AG04449 (cell line): ENCODE results near the gene MRPL28.

Source experiments
- CTCF ChIA-PET: fragments of 350-600 bp; formaldehyde crosslinking; extraction: SDS; loops from one replicate; lab custom pipeline; 2021; ENCODE audit warnings: antibody characterized with exemption; lab: Yijun Ruan, JAX
- POLR2A ChIA-PET: fragments of 400-600, 350-600 bp; formaldehyde crosslinking; extraction: SDS; loops from one replicate; lab custom pipeline; 2020; ENCODE audit warnings: antibody characterized with exemption, inconsistent platforms; lab: Yijun Ruan, JAX
- DNase-seq: peaks from one replicate; pipeline ENCODE4 v3.0.0-alpha.2; 2010; ENCODE audit warnings: low read depth, low spot score
- H3K4me3 ChIP-seq: 2 replicates; pipeline ENCODE4 v1.5.1; 2011; ENCODE audit warnings: low read depth, mild to moderate bottlenecking, control low read depth, low read length
- CTCF ChIP-seq: IDR thresholded peaks from one replicate; pipeline ENCODE4 v1.5.1; 2011; ENCODE audit warnings: mild to moderate bottlenecking, moderate library complexity, low read length, control low read depth, inconsistent platforms; ENCODE audit not compliant: insufficient read depth; ENCODE audit errors: missing control alignments

Gene MRPL28

GRCh38 chr16:374616-374926, 4.2 kb upstream of the MRPL28 start:
- ChIA-PET CTCF (no interaction called here), POLR2A (no interaction called here)
- TF ChIP-seq CTCF, result no peak
- DNase-seq, result no peak
- H3K4me3 ChIP-seq, result no peak overlapping the region

GRCh38 chr16:373848-374615, 3.7 kb upstream of the MRPL28 start:
- no peak overlapping the region for H3K4me3 ChIP-seq
- DNase-seq, result no peak
- CTCF ChIA-PET, result no interaction called here
- POLR2A ChIA-PET, result no interaction called here
- TF ChIP-seq CTCF, result no peak

GRCh38 chr16:373020-373598, 2.8 kb upstream of the MRPL28 start:
- POLR2A ChIA-PET, result no interaction called here
- DNase-seq, result no peak
- CTCF ChIA-PET, result no interaction called here
- TF ChIP-seq CTCF, result no peak
- H3K4me3 ChIP-seq, result no peak overlapping the region

GRCh38 chr16:372302-372983, 2.1 kb upstream of the MRPL28 start:
- TF ChIP-seq CTCF, result no peak
- ChIA-PET POLR2A (no interaction called here), CTCF (no interaction called here)
- H3K4me3 ChIP-seq, result no peak overlapping the region
- DNase-seq, result no peak

GRCh38 chr16:371515-372301, 1.4 kb upstream of the MRPL28 start:
- no peak for TF ChIP-seq CTCF
- H3K4me3 ChIP-seq, result no peak overlapping the region
- CTCF ChIA-PET, result interaction anchor here (1.2 to 1.4 kb wide), 2 partner anchors 10 to 190 kb away, joined by 3 to 4 read pairs; no protein-coding TSS in a partner anchor
- POLR2A ChIA-PET, result interaction anchor here (0.6 to 1.6 kb wide), 2 partner anchors 20 to 30 kb away, joined by 3 to 6 read pairs; partner anchors contain the start of gene DECR2
- no peak for DNase-seq
